H1 (cell line): ENCODE measurements around the gene RASGEF1C. TPM values are rescaled to one million over a fixed set of nuclear protein-coding genes. Genes with fewer than 3 reads are reported as not detected.

ENCODE experiments used
- CTCF ChIA-PET: fragments of 300-600 bp; sonication (Branson Sonifier 250); formaldehyde crosslinking; loops from one replicate; lab custom pipeline; 2021; ENCODE audit not compliant: partially characterized antibody; lab: Charles Lee
- POLR2A ChIA-PET: fragments of 300-600 bp; sonication (Branson Sonifier 250); formaldehyde crosslinking; loops from one replicate; lab custom pipeline; 2021; ENCODE audit warnings: inconsistent platforms; ENCODE audit not compliant: partially characterized antibody; lab: Charles Lee
- DNase-seq, 2 experiments: peaks; one replicate each; pipeline versions ENCODE4 v3.0.0 to v3.0.0-alpha.2; 2010 to 2022; ENCODE audit warnings: low spot score in 2 of 2, low read depth in 1 of 2, mixed read lengths in 1 of 2
- FAIRE-seq: peaks from 2 replicates; lab custom pipeline; 2011; peaks lifted over from hg19 to GRCh38; lab: Jason Lieb, UNC
- H2AFZ ChIP-seq: 2 replicates; pipeline ENCODE4 v1.8.1; 2012; ENCODE audit warnings: low read length, inconsistent platforms
- H2AK5ac ChIP-seq: 2 replicates; pipeline ENCODE4 v1.6.1; 2013; ENCODE audit warnings: low read depth, low read length
- H2BK120ac ChIP-seq: replicated peaks from 2 replicates; pipeline ENCODE3; 2013; ENCODE audit warnings: low read depth, low read length, inconsistent platforms
- H2BK12ac ChIP-seq: 2 replicates; pipeline ENCODE4 v1.6.1; 2013; ENCODE audit warnings: low read depth, low read length
- H2BK15ac ChIP-seq: 2 replicates; pipeline ENCODE4 v1.6.1; 2013; ENCODE audit warnings: low read length
- H2BK20ac ChIP-seq: 2 replicates; pipeline ENCODE4 v1.6.1; 2013; ENCODE audit warnings: low read length
- H2BK5ac ChIP-seq: 2 replicates; pipeline ENCODE4 v1.6.1; 2013; ENCODE audit warnings: low read depth, low read length
- H3K14ac ChIP-seq: 2 replicates; pipeline ENCODE4 v1.6.1; 2013; ENCODE audit warnings: inconsistent platforms; ENCODE audit not compliant: insufficient read length
- H3K18ac ChIP-seq: 2 replicates; pipeline ENCODE4 v1.6.1; 2013; ENCODE audit warnings: low read length; ENCODE audit errors: extremely low read depth
- H3K23ac ChIP-seq: 2 replicates; pipeline ENCODE4 v1.6.1; 2013; ENCODE audit warnings: inconsistent platforms; ENCODE audit not compliant: insufficient read length
- H3K23me2 ChIP-seq: 2 replicates; pipeline ENCODE4 v1.6.1; 2013; ENCODE audit warnings: low read depth, low read length
- H3K27ac ChIP-seq: 2 replicates; pipeline ENCODE4 v1.6.1; 2011; ENCODE audit warnings: low read depth, low read length, inconsistent platforms
- H3K27me3 ChIP-seq, 4 experiments: replicated peaks in 1 of 4; 1 replicate in 1 of 4; 2 replicates in 3 of 4; pipeline versions ENCODE4 v1.6.1 to v1.8.1; 2011 to 2013; ENCODE audit warnings: low read length in 3 of 4, mild to moderate bottlenecking in 3 of 4, inconsistent platforms in 2 of 4, mixed read lengths in 2 of 4, moderate library complexity in 1 of 4; ENCODE audit not compliant: control insufficient read depth in 3 of 4, insufficient read depth in 3 of 4; ENCODE audit errors: extremely low read depth in 1 of 4
- H3K36me3 ChIP-seq, 4 experiments: 2 replicates each; pipeline versions ENCODE4 v1.6.1 to v1.8.1; 2011 to 2013; ENCODE audit warnings: mild to moderate bottlenecking in 4 of 4, low read length in 3 of 4, moderate library complexity in 2 of 4, control low read depth in 1 of 4, inconsistent platforms in 1 of 4; ENCODE audit not compliant: insufficient read depth in 4 of 4, control insufficient read depth in 2 of 4
- H3K4ac ChIP-seq: replicated peaks from 2 replicates; pipeline ENCODE3; 2013; ENCODE audit warnings: low read length, low read depth, mixed read lengths, inconsistent platforms; ENCODE audit not compliant: insufficient read length
- H3K4me1 ChIP-seq, 4 experiments: replicated peaks in 1 of 4; 1 replicate in 1 of 4; 2 replicates in 3 of 4; pipeline versions ENCODE4 v1.6.1 to v1.8.1; 2011 to 2013; ENCODE audit warnings: low read length in 3 of 4, inconsistent platforms in 2 of 4, mixed read lengths in 1 of 4; ENCODE audit not compliant: insufficient read depth in 4 of 4, control insufficient read depth in 3 of 4
- H3K4me2 ChIP-seq, 2 experiments: 2 replicates each; pipeline versions ENCODE4 v1.6.1 to v1.8.1; 2011 to 2013; ENCODE audit warnings: low read depth in 2 of 2, low read length in 2 of 2, control low read depth in 1 of 2, inconsistent platforms in 1 of 2, mild to moderate bottlenecking in 1 of 2; ENCODE audit not compliant: insufficient read depth in 1 of 2
- H3K4me3 ChIP-seq, 4 experiments: fragments of 200-600, 300-600 bp in 1 of 4; sonication (generic), shearing (Covaris generic), sonication (Bioruptor Twin) in 1 of 4; 2 replicates each; pipeline versions ENCODE4 v1.5.1 to v1.8.1; 2011 to 2016; ENCODE audit warnings: low read length in 4 of 4, low read depth in 3 of 4, control low read depth in 2 of 4, inconsistent platforms in 2 of 4, mild to moderate bottlenecking in 2 of 4, mixed read lengths in 1 of 4, moderate library complexity in 1 of 4; ENCODE audit not compliant: insufficient read depth in 2 of 4; ENCODE audit errors: extremely low read depth in 1 of 4
- H3K56ac ChIP-seq: replicated peaks from 2 replicates; pipeline ENCODE3; 2013; ENCODE audit warnings: low read depth, mild to moderate bottlenecking, mixed read lengths, low read length, inconsistent platforms; ENCODE audit not compliant: insufficient read length
- H3K79me1 ChIP-seq: 2 replicates; pipeline ENCODE4 v1.6.1; 2013; ENCODE audit warnings: low read depth, low read length, control low read depth
- H3K79me2 ChIP-seq, 2 experiments: 2 replicates each; pipeline versions ENCODE4 v1.6.1 to v1.8.1; 2012 to 2013; ENCODE audit warnings: low read length in 2 of 2, mild to moderate bottlenecking in 2 of 2, inconsistent platforms in 1 of 2; ENCODE audit not compliant: insufficient read depth in 2 of 2, control insufficient read depth in 1 of 2
- H3K9ac ChIP-seq, 4 experiments: replicated peaks in 1 of 4; 1 replicate in 1 of 4; 2 replicates in 3 of 4; pipeline versions ENCODE4 v1.6.1 to v1.8.1; 2011 to 2013; ENCODE audit warnings: low read depth in 3 of 4, low read length in 3 of 4, control low read depth in 2 of 4, mild to moderate bottlenecking in 2 of 4, moderate library complexity in 2 of 4, inconsistent platforms in 1 of 4; ENCODE audit errors: extremely low read depth in 1 of 4
- H3K9me3 ChIP-seq, 2 experiments: 2 replicates each; pipeline versions ENCODE4 v1.6.1 to v1.8.1; 2012 to 2013; ENCODE audit warnings: mild to moderate bottlenecking in 2 of 2, moderate library complexity in 2 of 2, control low read depth in 1 of 2, inconsistent platforms in 1 of 2, low read depth in 1 of 2, low read length in 1 of 2, mixed read lengths in 1 of 2; ENCODE audit not compliant: insufficient read depth in 2 of 2
- H4K20me1 ChIP-seq, 2 experiments: replicated peaks in 1 of 2; 2 replicates each; pipeline versions ENCODE3 to v1.8.1; 2011 to 2013; ENCODE audit warnings: inconsistent platforms in 2 of 2, low read length in 2 of 2, mild to moderate bottlenecking in 1 of 2; ENCODE audit not compliant: insufficient read depth in 2 of 2, control insufficient read depth in 1 of 2
- H4K5ac ChIP-seq: 2 replicates; pipeline ENCODE4 v1.6.1; 2013; ENCODE audit warnings: low read length, low read depth, mixed read lengths, inconsistent platforms; ENCODE audit not compliant: insufficient read length
- H4K8ac ChIP-seq: 2 replicates; pipeline ENCODE4 v1.8.0; 2013; ENCODE audit warnings: mild to moderate bottlenecking, moderate library complexity, low read length, inconsistent platforms; ENCODE audit not compliant: insufficient read depth; ENCODE audit errors: extremely low read depth
- H4K91ac ChIP-seq: replicated peaks from 2 replicates; pipeline ENCODE3; 2013; ENCODE audit warnings: low read length, mixed read lengths, inconsistent platforms; ENCODE audit not compliant: insufficient read length
- ASH2L ChIP-seq: fragments of 200-600, 300-600 bp; sonication (generic); IDR thresholded peaks from one replicate; pipeline ENCODE4 v1.7.1; 2017; ENCODE audit warnings: low read length
- CEBPB ChIP-seq: IDR thresholded peaks from 2 replicates; pipeline ENCODE4 v1.6.1; 2012; ENCODE audit warnings: low read depth, low read length
- SAP30 ChIP-seq: fragments of 300-600 bp; sonication (generic); IDR thresholded peaks from 2 replicates; pipeline ENCODE4 v1.7.1; 2012; ENCODE audit warnings: low read length, moderate library complexity, mild to moderate bottlenecking, inconsistent platforms; ENCODE audit not compliant: insufficient read depth, insufficient replicate concordance
- SP1 ChIP-seq: IDR thresholded peaks from 2 replicates; pipeline ENCODE4 v1.6.1; 2011; ENCODE audit warnings: low read depth, low read length
- ZNF274 ChIP-seq: IDR thresholded peaks from 2 replicates; pipeline ENCODE4 v1.7.0; 2012; ENCODE audit warnings: low read length, borderline replicate concordance; ENCODE audit errors: extremely low read depth
- WGBS, 2 experiments: shearing (Covaris generic) in 1 of 2; methylation state at CpG; one replicate each; pipeline versions ENCODE4 v1.1.6 to v1.1.7; 2013 to 2015; ENCODE audit warnings: low lambda C conversion rate in 2 of 2, mixed read lengths in 2 of 2, inconsistent platforms in 1 of 2, low coverage in 1 of 2, missing lambda C conversion rate in 1 of 2; ENCODE audit not compliant: insufficient replicate concordance in 2 of 2, insufficient coverage in 1 of 2, insufficient read length in 1 of 2; ENCODE audit errors: extremely low coverage in 1 of 2, missing lambda C conversion rate in 1 of 2; 5-methylcytosine and 5-hydroxymethylcytosine counted together
- polyA plus RNA-seq, 7 experiments: library from polyadenylated mRNA; depleted of rRNA in 3 of 7; stranded (reverse) in 5 of 7; unstranded in 2 of 7; fragments of >200 nt in 5 of 7; fragments of 200-250 nt in 2 of 7; gene quantifications; 1 replicate in 5 of 7; 2 replicates in 1 of 7; 4 replicates in 1 of 7; pipeline versions ENCODE4 v1.2.1 to v1.2.3, GENCODE V29; 2011 to 2013; ENCODE audit warnings: missing spikeins in 2 of 7, mixed read lengths in 2 of 7
- total RNA-seq: library from RNA; stranded (reverse); fragmentation: NEBNext Ultra II Directional; extraction: Animal tissue kit (Norgen Biotek cat#: 25700); gene quantifications from 2 replicates; pipeline ENCODE4 v1.2.1, GENCODE V29; 2021

The RASGEF1C gene
- total and polyA plus RNA-seq, 2 of the 8 experiments (the other 6 are each of a cell fraction or from before 2014, with no cell fraction given): 0.26 to 0.61 TPM

GRCh38 chr5:180160789-180161188, 48.2 kb downstream of the RASGEF1C start:
- no peak overlapping the region; the same call in 1 of the 2 replicates for H4K8ac ChIP-seq
- 84% methylated on average over 9 of the region's 9 CpGs; no CpG with 5 or more reads in 1 of the 2 experiments for WGBS, 2 experiments

More at GRCh38 chr5:180160789-180161188, 48.2 kb downstream of the RASGEF1C start:
- Histone ChIP-seq H2BK20ac (no peak overlapping the region), H3K27ac (no peak overlapping the region), H3K79me1 (no peaks in the 10 kb centered on the region), H3K56ac (no peak overlapping the region), H3K79me2 (no peaks in the 10 kb centered on the region), H3K27me3 (no peaks in the 10 kb centered on the region), H4K5ac (no peak overlapping the region), H2AK5ac (no peak overlapping the region), H3K4me1 (no peaks in the 10 kb centered on the region; a peak in 1 of 7 replicates)
- DNase-seq: no peak
- TF ChIP-seq SAP30: no peak
- no peak for TF ChIP-seq SP1
- TF ChIP-seq ASH2L: no peak
- no peak for TF ChIP-seq ZNF274
- TF ChIP-seq CEBPB: no peak
- TF ChIP-seq, all 59 proteins: peak for 0
- no peak overlapping the region for H4K91ac ChIP-seq
- ChIA-PET CTCF (no interaction called here), POLR2A (no interaction called here)
- H2BK120ac ChIP-seq: no peak overlapping the region
- no peak overlapping the region for H3K9ac ChIP-seq
- H2BK12ac ChIP-seq: no peak overlapping the region
- no peaks in the 10 kb centered on the region for H3K9me3 ChIP-seq
- no peak overlapping the region for H3K23ac ChIP-seq
- no peak overlapping the region for H3K4me2 ChIP-seq
- H3K18ac ChIP-seq: no peak overlapping the region
- H3K36me3 ChIP-seq: no peaks in the 10 kb centered on the region
- no peak overlapping the region for H3K4me3 ChIP-seq
- H2BK5ac ChIP-seq: no peak overlapping the region
- H3K23me2 ChIP-seq: no peaks in the 10 kb centered on the region
- no peak overlapping the region for H2AFZ ChIP-seq
- no peak overlapping the region for H2BK15ac ChIP-seq
- H3K14ac ChIP-seq: no peak overlapping the region
- no peak for FAIRE-seq
- H4K20me1 ChIP-seq: no peaks in the 10 kb centered on the region
- no peak overlapping the region for H3K4ac ChIP-seq
